Measurements from ENCODE around the gene CIAO2B. TPM values are rescaled to one million over a fixed set of nuclear protein-coding genes. Genes with fewer than 3 reads are reported as not detected.
"Not testable (repeated sequence)": the region's sequence is repeated elsewhere in the genome, so short reads cannot be mapped to it uniquely, and the experiment has no call there.

CIAO2B gene
- 78.3 TPM for polyA plus RNA-seq (ENCODE audit: insufficient read length)
- long read RNA-seq, donor 1, transcript CIAO2B-201 (5 exons, 676 nt): major isoform, 115 of 136 reads
- long read RNA-seq, donor 1, transcript CIAO2B-203 (4 exons, 718 nt): minor isoform, 9 of 136 reads
- long read RNA-seq, donor 1, partial matches to known transcripts: 12 of 136 reads
- long read RNA-seq, donor 1, other reads (novel, unspliced or antisense): 0 of 136 reads
- long read RNA-seq, donor 2, transcript CIAO2B-203 (4 exons, 718 nt): minor isoform, 5 of 77 reads
- long read RNA-seq, donor 2, transcript CIAO2B-201 (5 exons, 676 nt): major isoform, 67 of 77 reads
- long read RNA-seq, donor 2, partial matches to known transcripts: 0 of 77 reads
- long read RNA-seq, donor 2, other reads (novel, unspliced or antisense): 5 of 77 reads
- long read RNA-seq, donor 3, transcript CIAO2B-201 (5 exons, 676 nt): major isoform, 54 of 62 reads
- long read RNA-seq, donor 3, transcript CIAO2B-203 (4 exons, 718 nt): minor isoform, 8 of 62 reads
- long read RNA-seq, donor 3, partial matches to known transcripts: 0 of 62 reads
- long read RNA-seq, donor 3, other reads (novel, unspliced or antisense): 0 of 62 reads
- long read RNA-seq, donor 4, transcript CIAO2B-201 (5 exons, 676 nt): major isoform, 14 of 15 reads
- long read RNA-seq, donor 4, partial matches to known transcripts: 0 of 15 reads
- long read RNA-seq, donor 4, other reads (novel, unspliced or antisense): 0 of 15 reads
- long read RNA-seq, donor 5, transcript CIAO2B-201 (5 exons, 676 nt): major isoform, 157 of 199 reads
- long read RNA-seq, donor 5, transcript CIAO2B-203 (4 exons, 718 nt): minor isoform, 18 of 199 reads
- long read RNA-seq, donor 5, partial matches to known transcripts: 14 of 199 reads
- long read RNA-seq, donor 5, other reads (novel, unspliced or antisense): 10 of 199 reads
- long read RNA-seq, donor 6, transcript CIAO2B-201 (5 exons, 676 nt): major isoform, 96 of 110 reads
- long read RNA-seq, donor 6, partial matches to known transcripts: 9 of 110 reads
- long read RNA-seq, donor 6, other reads (novel, unspliced or antisense): 0 of 110 reads
- long read RNA-seq, donor 7, transcript CIAO2B-201 (5 exons, 676 nt): major isoform, 124 of 135 reads
- long read RNA-seq, donor 7, transcript CIAO2B-203 (4 exons, 718 nt): minor isoform, 11 of 135 reads
- long read RNA-seq, donor 7, partial matches to known transcripts: 0 of 135 reads
- long read RNA-seq, donor 7, other reads (novel, unspliced or antisense): 0 of 135 reads
- long read RNA-seq, donor 8, transcript CIAO2B-201 (5 exons, 676 nt): major isoform, 39 of 41 reads
- long read RNA-seq, donor 8, partial matches to known transcripts: 0 of 41 reads
- long read RNA-seq, donor 8, other reads (novel, unspliced or antisense): 0 of 41 reads

GRCh38 chr16:66934138-66934838 is at the start of gene CIAO2B:
TSS of gene CIAO2B (minus strand) at chr16:66934402. CDS start at chr16:66934364, 38 bp downstream.
- DNase-seq: peak; percentile 85

DNA sequence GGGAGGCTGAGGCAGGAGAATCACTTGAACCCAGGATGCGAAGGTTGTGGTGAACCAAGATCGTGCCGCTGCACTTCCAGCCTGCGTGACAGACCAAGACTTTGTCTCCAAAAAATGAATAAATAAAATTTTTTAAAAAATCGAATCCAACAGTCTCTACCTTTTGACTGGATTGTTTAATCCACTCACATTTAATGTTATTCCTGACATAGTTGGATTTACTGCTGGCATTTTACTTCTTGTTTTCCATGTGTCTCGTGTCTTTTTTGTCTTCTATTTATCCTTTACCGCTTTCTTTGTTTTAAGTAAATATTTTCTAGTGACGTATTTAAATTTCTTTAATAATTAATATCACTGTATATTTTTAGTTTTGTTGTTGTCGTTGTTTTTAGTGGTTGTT is 48.8 kb upstream of the CIAO2B start:
- DNase-seq: no peak

GRCh38 chr16:66979011-66979717 is 45.0 kb upstream of the CIAO2B start:
- no peak for DNase-seq

DNA sequence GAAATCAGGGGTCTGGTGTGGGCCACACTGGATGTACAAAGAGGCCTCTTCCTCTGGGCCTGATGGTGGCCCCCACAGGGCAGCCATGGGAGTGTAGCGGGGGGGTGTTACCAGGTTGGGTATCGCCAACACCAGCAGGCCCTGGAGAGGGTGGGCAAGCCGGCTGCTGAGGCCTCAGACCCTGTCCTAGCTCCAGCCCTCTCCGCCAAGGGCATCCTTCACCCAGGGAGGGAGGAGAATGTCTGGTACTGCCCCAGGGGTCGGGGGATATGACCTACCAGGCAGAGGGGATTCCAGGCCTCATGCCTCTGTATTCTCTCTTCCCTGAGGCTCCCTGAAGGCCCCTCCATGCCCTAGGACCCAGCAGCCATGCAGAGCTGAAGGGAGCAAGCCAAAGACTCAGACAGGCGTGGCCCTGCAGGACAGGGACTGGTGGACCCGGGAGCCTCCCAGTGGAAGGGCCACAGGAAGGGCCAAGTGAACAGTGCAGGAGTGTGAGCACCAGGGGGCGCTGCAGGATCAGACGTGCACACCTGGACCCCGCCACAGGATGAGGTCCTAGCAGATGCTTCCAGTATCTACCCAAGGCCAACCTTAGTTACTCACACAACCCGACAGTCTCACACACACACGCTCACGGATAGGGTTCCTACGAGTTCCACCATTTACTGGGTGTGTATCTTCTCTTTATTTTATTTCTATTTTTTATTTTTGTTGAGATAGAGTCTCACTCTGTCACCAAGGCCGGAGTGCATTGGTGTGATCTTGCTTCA is 43.3 kb upstream of the CIAO2B start:
- peak; percentile 71 for DNase-seq

DNA sequence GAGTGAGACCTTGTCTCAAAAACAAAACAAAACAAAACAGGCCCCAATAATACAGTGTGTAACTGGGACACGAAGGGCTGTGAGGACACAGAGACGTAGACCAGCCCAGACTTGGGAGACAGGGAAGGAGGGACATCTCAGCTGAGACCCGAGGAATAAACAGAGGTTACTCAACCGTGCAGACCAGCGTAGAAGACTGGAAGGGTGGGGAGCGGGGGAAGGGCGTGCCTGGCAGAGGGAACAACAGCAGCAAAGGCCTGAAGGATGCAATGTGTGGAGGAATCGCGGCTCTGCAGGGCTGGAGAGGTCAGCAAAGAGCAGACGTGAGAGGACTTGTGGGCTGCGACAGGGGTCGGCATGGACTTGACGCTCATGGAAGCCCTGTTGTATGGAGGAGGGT is 42.5 kb upstream of the CIAO2B start:
- DNase-seq: no peak

- DNase-seq: no peak
These were observed 41.2 kb upstream of the CIAO2B start for GRCh38 chr16:66975302-66975893.

DNA sequence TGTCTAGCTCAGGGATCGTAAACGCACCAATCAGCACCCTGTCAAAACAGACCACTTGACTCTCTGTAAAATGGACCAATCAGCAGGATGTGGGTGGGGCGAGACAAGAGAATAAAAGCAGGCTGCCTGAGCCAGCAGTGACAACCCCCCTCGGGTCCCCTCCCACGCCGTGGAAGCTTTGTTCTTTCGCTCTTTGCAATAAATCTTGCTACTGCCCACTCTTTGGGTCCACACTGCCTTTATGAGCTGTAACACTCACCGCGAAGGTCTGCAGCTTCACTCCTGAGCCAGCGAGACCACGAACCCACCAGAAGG is 40.7 kb upstream of the CIAO2B start:
- DNase-seq: not testable (repeated sequence)

GRCh38 chr16:66974156-66974931 is 40.1 kb upstream of the CIAO2B start:
- not testable (repeated sequence) for DNase-seq

GRCh38 chr16:66973716-66974115 is 39.5 kb upstream of the CIAO2B start:
- DNase-seq: no peak

- DNase-seq: no peak
These were observed 38.8 kb upstream of the CIAO2B start for GRCh38 chr16:66972983-66973382.

GRCh38 chr16:66970775-66971720 is 36.8 kb upstream of the CIAO2B start:
- no peak for DNase-seq

GRCh38 chr16:66968847-66969246 is 34.6 kb upstream of the CIAO2B start:
- no peak for DNase-seq

- no peak for DNase-seq
These were observed 29.8 kb upstream of the CIAO2B start for GRCh38 chr16:66964049-66964448.

GRCh38 chr16:66961914-66962313 is 27.7 kb upstream of the CIAO2B start:
- no peak for DNase-seq

DNA sequence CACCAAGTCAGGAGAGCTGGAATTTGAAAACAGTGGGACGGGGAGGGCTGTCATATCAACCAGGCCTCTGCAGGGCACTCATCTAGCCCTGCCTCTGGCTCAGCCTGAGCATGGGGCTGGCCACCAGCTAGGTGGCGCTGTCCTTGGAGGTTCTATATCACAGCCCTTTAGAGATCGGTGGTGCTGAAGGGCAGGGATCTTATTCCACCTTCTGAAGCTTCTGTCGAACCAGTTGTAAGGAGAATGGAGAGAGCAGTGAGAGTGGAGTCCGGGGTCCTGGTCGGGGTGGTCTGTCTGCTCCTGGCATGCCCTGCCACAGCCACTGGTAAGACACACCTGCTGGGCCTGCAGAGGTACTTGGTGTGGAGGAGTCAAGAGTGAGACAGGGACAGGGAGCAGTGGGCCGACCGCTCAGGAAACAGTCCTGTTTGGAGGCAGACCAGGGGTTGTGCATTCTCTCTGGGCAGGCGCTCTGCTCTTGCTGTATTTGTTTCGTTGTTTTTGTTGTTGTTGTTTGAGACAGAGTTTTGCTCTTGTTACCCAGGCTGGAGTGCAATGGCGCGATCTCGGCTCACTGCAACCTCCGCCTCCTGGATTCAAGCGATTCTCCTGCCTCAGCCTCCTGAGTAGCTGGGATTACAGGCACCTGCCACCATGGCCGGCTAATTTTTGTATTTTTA is 27.0 kb upstream of the CIAO2B start, which contains the start of gene CES3:
Gene CES3 (plus strand): TSS at position 202 of the 680 bp plus-strand sequence. CDS start 42 bp downstream, at position 244.
- peak; percentile 46 for DNase-seq

DNA sequence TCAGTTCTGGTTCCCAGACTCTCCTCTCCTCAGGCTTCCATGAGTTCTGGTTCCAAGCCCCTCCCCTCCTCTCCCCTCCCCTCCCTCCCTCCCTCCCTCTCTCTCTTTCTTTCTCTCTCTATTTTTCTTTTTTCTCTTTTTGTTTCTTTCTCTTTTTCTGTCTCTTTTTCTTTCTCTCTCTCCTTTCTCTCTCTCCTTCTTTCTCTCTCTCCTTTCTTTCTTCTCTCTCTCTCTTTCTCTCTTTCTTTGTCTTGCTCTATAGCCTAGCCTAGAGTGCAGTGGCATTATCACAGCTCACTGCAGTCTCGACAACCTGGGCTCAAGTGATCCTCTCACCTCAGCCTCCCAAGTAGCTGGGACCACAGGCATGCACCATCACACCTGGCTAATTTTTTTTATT is 26.1 kb upstream of the CIAO2B start:
- no peak for DNase-seq

GRCh38 chr16:66959704-66960161 is 25.5 kb upstream of the CIAO2B start:
- no peak for DNase-seq

Data from left kidney (tissue), 8 donors.